Measurements from ENCODE around the gene SDF4. TPM values are rescaled to one million over a fixed set of nuclear protein-coding genes. Genes with fewer than 3 reads are reported as not detected.
A peak's percentile ranks its signal among the peaks of the same experiment; 100 is the strongest.

SDF4 gene
- total and polyA plus RNA-seq, 2 donors (not counting 1 experiment from before 2014, with no cell fraction given), result 100 to 143 TPM

DNA sequence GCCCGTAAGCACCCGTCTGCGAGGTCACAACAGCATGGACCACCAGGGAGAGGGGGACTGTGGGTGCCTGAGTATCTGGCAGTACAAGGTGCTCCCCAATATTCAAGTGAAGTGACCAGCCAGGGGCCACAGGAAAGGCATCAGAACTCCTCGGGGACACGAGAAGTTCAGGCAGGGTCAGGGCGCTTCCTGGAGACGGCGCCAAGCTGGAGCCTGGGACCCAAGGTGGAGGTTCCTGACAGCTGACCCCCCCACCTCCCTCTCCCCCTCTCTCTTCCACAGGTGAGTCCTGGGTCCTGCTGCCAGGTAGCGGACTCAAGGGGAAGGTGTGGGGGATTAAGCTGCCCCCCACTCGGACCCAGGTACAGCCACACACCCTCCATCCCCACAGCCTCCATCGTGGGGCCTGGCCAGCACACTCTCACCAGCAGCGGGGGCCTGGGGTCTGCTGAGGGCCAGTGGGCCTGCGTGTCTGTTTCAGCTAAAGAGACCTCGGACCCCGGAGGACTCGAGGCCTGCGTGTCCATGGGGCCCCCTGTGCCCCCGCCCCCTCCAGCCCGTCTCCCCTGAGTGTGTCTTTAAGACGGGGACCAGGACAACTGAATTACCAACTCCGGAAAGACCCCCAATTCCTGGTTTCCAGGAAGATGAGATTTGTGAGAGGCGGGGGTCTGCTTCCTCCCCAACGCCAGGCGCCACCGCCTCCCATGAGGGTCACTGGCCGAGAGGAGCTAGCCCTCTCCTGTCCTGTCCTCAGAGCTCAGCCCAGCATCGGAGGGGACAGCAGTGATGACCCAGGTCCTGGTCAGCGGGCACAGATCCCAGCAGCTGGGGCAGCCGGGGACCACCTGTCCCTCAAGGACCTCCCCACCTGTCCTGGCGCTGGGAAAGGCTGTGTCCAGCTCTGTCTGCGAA, 31.6 kb downstream of the SDF4 start:
- Histone ChIP-seq H3K9me3 (ENCODE audit: control extremely low read depth in 1 of 3, control insufficient read depth in 2 of 3, insufficient read depth in 1 of 3, low read length in 2 of 3) (peaks cover 0 to 9% (median 0%) of the 10 kb centered on the region in 3 donors), H3K4me1 (ENCODE audit: control insufficient read depth in 2 of 2, insufficient read depth in 2 of 2, low read length in 2 of 2) (peaks cover 7 to 9% of the 10 kb centered on the region in 2 donors), H2AFZ (ENCODE audit: insufficient read depth, low read depth, low read length, poor library complexity, severe bottlenecking) (no peak overlapping the region), H3K4me3 (ENCODE audit: control extremely low read depth in 1 of 5, extremely low read depth in 1 of 5, insufficient read depth in 1 of 5, low read depth in 2 of 5, low read length in 4 of 5) (peak overlapping the region in 3 of 5 experiments; percentile 51 to 58 (median 54)), H4K20me1 (ENCODE audit: control insufficient read depth, insufficient read depth, low read length, poor library complexity, severe bottlenecking) (no peaks in the 10 kb centered on the region), H3K9ac (ENCODE audit: low read length) (peak overlapping the region; percentile 61), H3K4me2 (replicated peaks; ENCODE audit: low read depth, low read length, poor library complexity, severe bottlenecking) (peak overlapping the region; percentile 89), H3K27ac (ENCODE audit: low read length in 2 of 2) (no peak overlapping the region), H3K27me3 (replicated peaks in 1 of 4; ENCODE audit: control extremely low read depth in 1 of 4, control insufficient read depth in 3 of 4, insufficient read depth in 4 of 4, low read length in 3 of 4) (peaks cover 0 to 10% (median 5%) of the 10 kb centered on the region in 4 experiments), H3K36me3 (replicated peaks in 1 of 2; ENCODE audit: control extremely low read depth in 1 of 2, control insufficient read depth in 1 of 2, extremely low read depth in 1 of 2, insufficient read depth in 2 of 2, low read length in 1 of 2) (no peaks in the 10 kb centered on the region), H3K79me2 (ENCODE audit: control insufficient read depth, insufficient read depth, low read length) (no peaks in the 10 kb centered on the region)
- no peak for ATAC-seq (ENCODE audit: low read depth)
- WGBS (ENCODE audit: insufficient coverage), result 66% methylated on average over 25 of the region's 31 CpGs
- Mint-ChIP-seq H3K4me1 (peaks cover 8% of the 10 kb centered on the region), H3K4me3 (peak overlapping the region; percentile 60), H3K9me3 (ENCODE audit: insufficient read depth) (no peaks in the 10 kb centered on the region), H3K27me3 (no peaks in the 10 kb centered on the region), H3K27ac (peak overlapping the region; percentile 50)
- TF ChIP-seq CTCF (IDR thresholded peaks at IDR 0.05) (no peak), EZH2 (IDR thresholded peaks at IDR 0.05; ENCODE audit: borderline replicate concordance, insufficient read depth, low read depth, low read length, poor library complexity, severe bottlenecking) (no peak)
- CTCF ChIA-PET, result interaction anchor here (1.1 kb wide), 1 partner anchor 75 kb away, joined by 3 read pairs; no protein-coding TSS in a partner anchor
- intact Hi-C loops (cut with micrococcal nuclease), result loop anchor here (10.0 kb wide), 1 partner anchor 165 kb away; no protein-coding TSS in a partner anchor
- POLR2A ChIA-PET, result no interaction called here
- DNase-seq, result peak; percentile 37

Data from B cell (primary cell).